Esophagus squamous epithelium (tissue), 5 donors: Measurements from ENCODE around the gene KCNMA1. TPM values are rescaled to one million over a fixed set of nuclear protein-coding genes. Genes with fewer than 3 reads are reported as not detected.

Experiments used
- DNase-seq: peaks from one replicate; lab custom pipeline; 2025; lab: John Stamatoyannopoulos, UW
- H3K27ac ChIP-seq, 4 donors: fragments of 200-600 bp; sonication (generic); one replicate each; pipeline ENCODE4 v1.5.1; 2016 to 2019; ENCODE audit warnings: mild to moderate bottlenecking in 1 of 4
- H3K27me3 ChIP-seq, 4 donors: fragments of 200-600 bp; sonication (generic); 1 replicate in 3 of 4; 2 replicates in 1 of 4; pipeline versions ENCODE4 v1.5.1 to v1.6.0; 2017 to 2021; ENCODE audit warnings: antibody characterized with exemption in 1 of 4
- H3K36me3 ChIP-seq, 3 donors: fragments of 200-600 bp; sonication (generic); one replicate each; pipeline ENCODE4 v1.5.1; 2016 to 2019
- H3K4me1 ChIP-seq, 3 donors: fragments of 200-600 bp; sonication (generic); one replicate each; pipeline ENCODE4 v1.5.1; 2017 to 2019
- H3K4me3 ChIP-seq, 4 donors: fragments of 200-600 bp; sonication (generic); 1 replicate in 3 of 4; 2 replicates in 1 of 4; pipeline ENCODE4 v1.5.1; 2016 to 2019; ENCODE audit warnings: mild to moderate bottlenecking in 2 of 4, moderate library complexity in 1 of 4
- H3K9me3 ChIP-seq, 3 donors: fragments of 200-600 bp; sonication (generic); one replicate each; pipeline ENCODE4 v1.5.1; 2016 to 2019
- CTCF ChIP-seq, 6 experiments: fragments of 450-650 bp in 4 of 6; fragments of 200-600 bp in 2 of 6; sonication (generic) in 2 of 6; IDR thresholded peaks; one replicate each; pipeline ENCODE4 v1.5.1; 2016 to 2019; ENCODE audit warnings: antibody characterized with exemption in 6 of 6, mild to moderate bottlenecking in 4 of 6, moderate library complexity in 4 of 6
- POLR2A ChIP-seq, 4 donors: fragments of 450-650 bp; IDR thresholded peaks; one replicate each; pipeline ENCODE4 v1.6.1; 2017; ENCODE audit warnings: antibody characterized with exemption in 4 of 4, mild to moderate bottlenecking in 4 of 4, moderate library complexity in 3 of 4
- WGBS, 2 donors: methylation state at CpG; one replicate each; pipeline ENCODE4 v1.1.5; 2018; 5-methylcytosine and 5-hydroxymethylcytosine counted together
- intact Hi-C: fragments of 100-400 bp; cut with DNase I; formaldehyde crosslinking; loops from one replicate; pipeline ENCODE4 v1.15.0; 2022
- total RNA-seq, 4 donors: library from RNA; depleted of rRNA; stranded (reverse); fragments of >200 nt; gene quantifications; one replicate each; pipeline ENCODE4 v1.1.0, GENCODE V29; 2016
- donor health status: DM: yes; HTN: yes; CAD: no.

The KCNMA1 gene
- total RNA-seq, 4 donors from 2014 or later = 7.5 to 74.2 (median 18.0) TPM

DNA sequence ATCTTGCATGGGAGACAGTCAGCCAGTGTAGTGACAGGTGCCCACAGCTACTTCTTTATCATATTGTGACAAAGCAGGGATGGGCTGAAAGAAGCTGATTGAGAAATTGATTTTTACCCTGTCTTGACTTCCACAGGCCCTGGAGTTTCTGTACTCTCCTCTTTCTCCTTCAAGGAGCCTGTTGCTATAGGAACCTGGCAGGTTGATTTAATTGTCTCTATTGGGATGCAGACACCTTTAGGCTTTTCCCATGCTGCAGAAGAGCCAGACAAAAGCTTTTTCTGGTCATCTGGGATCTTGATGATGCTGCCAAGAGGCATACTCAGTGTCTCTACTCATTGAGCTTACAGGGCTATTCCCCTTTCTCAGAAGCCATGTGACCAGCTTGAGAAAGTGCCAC lies 754.8 kb downstream of the KCNMA1 start:
- Histone ChIP-seq H3K36me3 (no peaks in the 10 kb centered on the region), H3K4me3 (no peak overlapping the region), H3K27me3 (no peaks in the 10 kb centered on the region), H3K4me1 (peaks cover 0 to 6% (median 0%) of the 10 kb centered on the region in 3 donors), H3K9me3 (no peaks in the 10 kb centered on the region), H3K27ac (no peak overlapping the region)
- DNase-seq = no peak
- intact Hi-C loops = no loop called here
- TF ChIP-seq CTCF (IDR thresholded peaks at IDR 0.05) = no peak
- no peak for TF ChIP-seq POLR2A (IDR thresholded peaks at IDR 0.05)

DNA sequence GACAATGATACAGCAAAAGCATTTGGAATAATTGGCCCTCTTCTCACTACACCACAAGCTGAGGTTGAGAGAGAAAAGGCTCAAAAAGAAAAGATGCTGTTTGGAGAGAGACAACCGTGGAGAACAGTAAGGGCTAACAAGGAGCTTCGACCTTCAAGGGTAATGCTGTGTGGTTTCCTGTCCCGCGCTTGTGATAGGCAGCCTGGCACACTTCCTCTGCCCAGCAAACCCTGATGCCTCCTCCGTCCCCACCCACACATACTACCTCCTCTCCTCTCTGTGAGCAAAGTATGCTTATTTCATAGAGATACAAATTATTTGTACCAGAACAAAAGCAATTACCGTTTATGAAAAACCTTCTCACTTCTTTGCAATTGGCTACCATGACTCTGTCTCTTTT lies 755.4 kb downstream of the KCNMA1 start:
- no peak overlapping the region for H3K27ac ChIP-seq
- TF ChIP-seq POLR2A (IDR thresholded peaks at IDR 0.05) = no peak
- no peaks in the 10 kb centered on the region for H3K9me3 ChIP-seq
- no peaks in the 10 kb centered on the region for H3K27me3 ChIP-seq
- no peak overlapping the region for H3K4me3 ChIP-seq
- no peak for DNase-seq
- 46 to 54% methylated on average over 6 of the region's 6 CpGs for WGBS, 2 donors
- no peaks in the 10 kb centered on the region for H3K36me3 ChIP-seq
- peaks cover 0 to 6% (median 0%) of the 10 kb centered on the region in 3 donors for H3K4me1 ChIP-seq
- intact Hi-C loops = no loop called here

DNA sequence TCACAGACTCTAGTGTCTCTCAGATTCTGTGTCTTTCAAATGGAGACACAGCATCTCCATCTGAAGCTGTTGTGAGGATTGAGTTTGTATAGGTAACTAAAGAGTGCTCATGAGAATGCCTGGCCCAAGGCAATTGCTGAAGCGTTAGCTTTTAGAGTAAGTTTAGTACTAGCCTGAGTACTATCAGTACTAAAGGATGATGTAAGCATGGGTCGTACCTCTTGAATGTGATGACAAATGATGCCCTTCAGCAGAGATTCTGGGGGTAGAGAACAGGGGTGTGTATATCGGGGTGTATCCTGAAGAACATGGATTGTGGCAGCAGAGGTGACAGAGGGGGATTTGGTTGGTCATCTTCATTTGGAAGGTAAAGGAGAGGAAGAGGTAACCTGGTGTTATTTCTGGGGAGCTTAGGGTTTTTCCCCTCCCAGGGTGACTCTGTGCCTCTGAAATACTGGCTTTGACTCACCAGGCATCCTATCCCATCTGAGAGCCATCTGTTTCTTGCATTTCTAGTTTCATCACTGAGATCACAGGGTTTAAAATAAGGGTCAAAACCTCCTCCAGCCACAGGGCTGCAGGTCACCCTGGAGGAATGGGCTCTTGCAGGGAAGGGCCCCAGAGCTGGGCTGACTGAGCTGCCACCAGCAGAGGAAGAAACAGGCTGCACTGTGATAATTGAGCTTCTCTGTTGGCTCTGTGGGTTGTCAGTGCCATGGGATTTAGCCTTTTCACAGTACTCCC lies 756.0 kb downstream of the KCNMA1 start:
- H3K27ac ChIP-seq = no peak overlapping the region
- no peaks in the 10 kb centered on the region for H3K36me3 ChIP-seq
- no peaks in the 10 kb centered on the region for H3K27me3 ChIP-seq
- DNase-seq = no peak
- H3K9me3 ChIP-seq = no peaks in the 10 kb centered on the region
- H3K4me1 ChIP-seq = peaks cover 0 to 6% (median 0%) of the 10 kb centered on the region in 3 donors
- 77 to 87% methylated on average over 3 of the region's 3 CpGs for WGBS, 2 donors
- intact Hi-C loops = no loop called here
- no peak for TF ChIP-seq POLR2A (IDR thresholded peaks at IDR 0.05)
- H3K4me3 ChIP-seq = no peak overlapping the region

GRCh38 chr10:76880931-76881330 lies 756.7 kb downstream of the KCNMA1 start:
- no peak overlapping the region for H3K4me3 ChIP-seq
- no peaks in the 10 kb centered on the region for H3K36me3 ChIP-seq
- TF ChIP-seq POLR2A (IDR thresholded peaks at IDR 0.05) = no peak
- no peak for TF ChIP-seq CTCF (IDR thresholded peaks at IDR 0.05)
- DNase-seq = no peak
- H3K4me1 ChIP-seq = peaks cover 0 to 2% (median 0%) of the 10 kb centered on the region in 3 donors
- no peak overlapping the region for H3K27ac ChIP-seq
- H3K9me3 ChIP-seq = no peaks in the 10 kb centered on the region
- intact Hi-C loops = no loop called here
- H3K27me3 ChIP-seq = no peaks in the 10 kb centered on the region
- 88 to 92% methylated on average over 4 of the region's 4 CpGs for WGBS, 2 donors

DNA sequence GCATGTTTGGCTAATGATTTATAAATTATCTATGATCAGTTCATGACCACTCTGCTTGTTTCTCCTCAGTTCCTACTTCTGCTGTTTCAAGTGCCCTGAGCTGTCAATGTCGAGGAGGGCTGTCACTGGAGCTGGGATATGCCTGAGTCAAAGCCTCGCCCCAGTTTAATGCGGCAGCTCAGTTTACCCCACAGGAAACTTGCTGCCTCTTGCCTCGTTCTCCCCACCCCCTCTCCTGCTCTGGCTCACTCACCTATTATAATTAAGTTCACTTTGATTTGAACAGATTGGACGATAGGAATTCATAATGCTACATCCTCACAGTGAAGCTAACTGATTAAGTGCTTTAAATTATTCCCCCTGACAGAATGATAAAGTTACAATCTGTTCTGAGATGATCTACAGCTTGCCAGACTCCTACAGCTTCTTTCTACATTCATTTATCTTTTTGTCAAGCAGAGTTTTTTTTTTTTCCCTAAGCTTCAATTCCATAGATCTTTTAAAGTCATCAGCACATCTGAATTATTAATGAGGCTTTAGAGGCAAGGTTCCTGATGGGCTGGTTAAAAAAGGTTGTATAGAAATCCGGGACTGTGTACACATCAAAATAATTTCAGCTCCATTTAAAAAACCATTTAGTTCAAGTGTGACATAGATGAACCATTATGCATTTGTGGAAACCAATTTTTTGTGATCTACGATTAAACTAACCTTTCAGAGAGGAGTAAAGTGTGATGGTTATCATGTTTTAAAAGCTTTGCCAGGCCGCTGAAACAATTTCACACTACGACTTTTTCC lies 758.3 kb downstream of the KCNMA1 start:
- DNase-seq = no peak
- 44 to 61% methylated on average over 9 of the region's 9 CpGs for WGBS, 2 donors

More for the DNA sequence above, 758.3 kb downstream of the KCNMA1 start:
- Histone ChIP-seq H3K27ac (no peak overlapping the region), H3K4me1 (peaks cover 0 to 8% (median 0%) of the 10 kb centered on the region in 3 donors), H3K36me3 (no peaks in the 10 kb centered on the region), H3K27me3 (no peaks in the 10 kb centered on the region), H3K9me3 (no peaks in the 10 kb centered on the region), H3K4me3 (no peak overlapping the region)
- TF ChIP-seq CTCF (IDR thresholded peaks at IDR 0.05) (no peak), POLR2A (IDR thresholded peaks at IDR 0.05) (no peak)
- intact Hi-C loops = no loop called here
